ENCODE data around the gene ZNF142. TPM values are rescaled to one million over a fixed set of nuclear protein-coding genes. Genes with fewer than 3 reads are reported as not detected.

ZNF142 gene
- total RNA-seq, 1 experiment from 2014 or later = 29.2 TPM

- TF ChIP-seq ATF3 (IDR thresholded peaks at IDR 0.05) (no peak), EZH2phosphoT487 (IDR thresholded peaks at IDR 0.05; ENCODE audit: borderline replicate concordance) (no peak), YY1 (IDR thresholded peaks at IDR 0.05; ENCODE audit: extremely low read depth, insufficient replicate concordance, low read depth, low read length) (no peak)
These were observed 17.2 kb downstream of the ZNF142 start (continued) for GRCh38 chr2:218642121-218642656.

GRCh38 chr2:218638372-218638771 is 21.1 kb downstream of the ZNF142 start:
- peaks cover 37 to 40% of the 10 kb centered on the region in 2 experiments for H3K36me3 ChIP-seq (ENCODE audit: control insufficient read depth in 1 of 2, insufficient read depth in 2 of 2, low read length in 2 of 2)
- no peaks in the 10 kb centered on the region; the same call in 1 of the 2 replicates for H3K79me2 ChIP-seq (ENCODE audit: insufficient read depth, low read length)
- no peak overlapping the region for H3K9ac ChIP-seq (ENCODE audit: low read length)
- TF ChIP-seq POLR2AphosphoS5 (IDR thresholded peaks at IDR 0.05; ENCODE audit: low read depth, low read length) (no peak), YY1 (IDR thresholded peaks at IDR 0.05; ENCODE audit: extremely low read depth, insufficient replicate concordance, low read depth, low read length) (no peak), CTCF (IDR thresholded peaks at IDR 0.05 in 2 of 3, conservative IDR thresholded peaks at IDR 0.05 in 1 of 3; ENCODE audit: borderline replicate concordance in 1 of 3, insufficient read depth in 1 of 3, low read depth in 2 of 3, low read length in 2 of 3) (no peak)
- intact Hi-C loops (cut with micrococcal nuclease) = no loop called here
- no peak for ATAC-seq
- no peak overlapping the region for H2AFZ ChIP-seq (ENCODE audit: low read depth, low read length, poor library complexity, severe bottlenecking)
- H3K4me1 ChIP-seq (ENCODE audit: control insufficient read depth in 1 of 2, insufficient read depth in 2 of 2, low read length in 2 of 2) = no peaks in the 10 kb centered on the region
- H3K4me2 ChIP-seq (ENCODE audit: low read length) = no peak overlapping the region
- H4K20me1 ChIP-seq (ENCODE audit: insufficient read depth) = no peaks in the 10 kb centered on the region
- no peak overlapping the region for H3K4me3 ChIP-seq (replicated peaks in 1 of 2; ENCODE audit: low read depth in 1 of 2, low read length in 2 of 2)
- no peaks in the 10 kb centered on the region for H3K27me3 ChIP-seq (ENCODE audit: insufficient read depth, low read length)
- no TSS peak for BruUV-seq (replicated peaks)
- no peaks in the 10 kb centered on the region for H3K9me2 ChIP-seq (ENCODE audit: insufficient read depth)
- no peak for DNase-seq (ENCODE audit: low read depth, low spot score)
- ChIA-PET CTCF (no interaction called here), RAD21 (ENCODE audit: low non-redundant PET in 1 of 2, low total read pairs in 2 of 2, uncharacterized antibody in 2 of 2, unreplicated experiment in 2 of 2) (no interaction called here), POLR2A (no interaction called here)
- no peak overlapping the region for H3K27ac ChIP-seq (ENCODE audit: low read depth, low read length)
- no peaks in the 10 kb centered on the region for H3K9me3 ChIP-seq (ENCODE audit: control insufficient read depth in 1 of 2, insufficient read depth in 1 of 2, low read depth in 1 of 2, low read length in 2 of 2)
